HG03378 (cell line): Measurements from ENCODE around the gene GTPBP1.

Experiments
- ATAC-seq: cut with Tn5 transposase; IDR thresholded peaks from one replicate; pipeline ENCODE4 v1.9.1; 2021; ENCODE audit warnings: mild to moderate bottlenecking, moderate library complexity; ENCODE audit not compliant: unreplicated experiment

Gene GTPBP1

GRCh38 chr22:38756711-38757463, 51.1 kb downstream of the GTPBP1 start:
- no peak for ATAC-seq

- ATAC-seq: no peak
Measured at GRCh38 chr22:38757464-38757757, 51.7 kb downstream of the GTPBP1 start.

- ATAC-seq: no peak
Measured at GRCh38 chr22:38758276-38758945, 52.7 kb downstream of the GTPBP1 start.

- no peak for ATAC-seq
Measured at GRCh38 chr22:38759005-38759404, 53.3 kb downstream of the GTPBP1 start.

GRCh38 chr22:38760477-38761201, 54.9 kb downstream of the GTPBP1 start:
- ATAC-seq: no peak

GRCh38 chr22:38761202-38762162, 55.7 kb downstream of the GTPBP1 start:
- ATAC-seq: no peak

GRCh38 chr22:38762551-38762983, 56.8 kb downstream of the GTPBP1 start:
- no peak for ATAC-seq

GRCh38 chr22:38766076-38766777, 60.5 kb downstream of the GTPBP1 start:
- ATAC-seq: no peak

- ATAC-seq: no peak
Measured at GRCh38 chr22:38767313-38767712, 61.6 kb downstream of the GTPBP1 start.

- ATAC-seq: no peak
Measured at GRCh38 chr22:38768036-38768435, 62.3 kb downstream of the GTPBP1 start.

- no peak for ATAC-seq
Measured at GRCh38 chr22:38770257-38770949, 64.7 kb downstream of the GTPBP1 start.

GRCh38 chr22:38772623-38772873, 66.8 kb downstream of the GTPBP1 start:
- no peak for ATAC-seq

- ATAC-seq: no peak
Measured at GRCh38 chr22:38773363-38773946, 67.7 kb downstream of the GTPBP1 start.

- no peak for ATAC-seq
Measured at GRCh38 chr22:38774496-38775166, 68.9 kb downstream of the GTPBP1 start.

- ATAC-seq: no peak
Measured at GRCh38 chr22:38775656-38776055, 69.9 kb downstream of the GTPBP1 start.

GRCh38 chr22:38776086-38776485, 70.3 kb downstream of the GTPBP1 start:
- no peak for ATAC-seq

GRCh38 chr22:38777087-38777671, 71.4 kb downstream of the GTPBP1 start:
- no peak for ATAC-seq

GRCh38 chr22:38781033-38781432, 75.3 kb downstream of the GTPBP1 start:
- no peak for ATAC-seq
